NB4 (cell line): ENCODE measurements around the gene ZNF787.
A peak's percentile ranks its signal among the peaks of the same experiment; 100 is the strongest.

ENCODE experiments used
- DNase-seq: peaks from one replicate; pipeline ENCODE4 v3.0.0; 2010; ENCODE audit warnings: low read depth
- H3K4me3 ChIP-seq: one replicate; pipeline ENCODE4 v1.5.1; 2011; ENCODE audit warnings: mild to moderate bottlenecking, low read depth, low read length, moderate library complexity
- CTCF ChIP-seq: IDR thresholded peaks from one replicate; pipeline ENCODE4 v1.5.1; 2012; ENCODE audit warnings: low read depth, low read length
- MAX ChIP-seq: IDR thresholded peaks from 2 replicates; pipeline ENCODE4 v1.6.1; 2011; ENCODE audit warnings: low read depth, low read length
- MYC ChIP-seq: IDR thresholded peaks from 2 replicates; pipeline ENCODE4 v1.6.1; 2011; ENCODE audit warnings: low read depth, low read length
- POLR2A ChIP-seq: IDR thresholded peaks from 2 replicates; pipeline ENCODE4 v1.6.1; 2011; ENCODE audit warnings: mild to moderate bottlenecking; ENCODE audit not compliant: insufficient read length; ENCODE audit errors: extremely low read depth

The ZNF787 gene

DNA sequence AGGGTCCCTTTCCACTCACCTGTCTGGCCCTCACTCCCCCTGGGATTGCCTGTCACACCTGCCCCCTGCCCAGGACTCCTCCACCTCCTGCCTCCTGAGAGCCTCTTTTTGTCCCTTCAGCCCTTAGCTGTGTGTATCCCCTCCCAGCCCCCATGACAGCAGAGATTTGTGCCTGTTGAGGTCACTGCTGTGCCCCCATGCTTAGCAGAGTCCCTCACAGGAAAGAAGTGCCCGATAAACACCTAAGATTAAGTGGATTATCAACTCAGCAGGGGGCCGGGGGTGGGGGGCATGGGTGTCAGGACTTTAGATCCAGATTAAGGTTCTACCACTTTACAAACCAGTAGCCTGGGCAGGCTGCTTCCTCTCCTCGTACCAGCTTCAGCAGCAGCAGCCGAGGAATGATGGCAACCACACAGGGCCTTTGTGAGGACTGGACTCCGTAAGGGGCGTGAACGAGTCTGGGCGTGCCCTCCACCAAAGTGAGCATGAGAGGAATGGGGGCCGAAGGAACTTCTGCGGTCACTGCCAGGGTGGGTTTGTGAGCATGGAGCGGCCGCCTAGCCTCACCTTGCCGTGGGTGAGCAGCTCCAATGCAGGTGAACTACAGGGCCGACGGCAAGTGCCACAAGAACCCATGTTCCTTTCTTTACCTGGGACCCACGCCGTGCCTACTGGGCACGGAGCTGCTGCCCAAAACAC is 36.1 kb downstream of the ZNF787 start:
- TF ChIP-seq MYC (no peak), POLR2A (no peak), MAX (no peak), CTCF (no peak)
- H3K4me3 ChIP-seq, result no peak overlapping the region
- no peak for DNase-seq

DNA sequence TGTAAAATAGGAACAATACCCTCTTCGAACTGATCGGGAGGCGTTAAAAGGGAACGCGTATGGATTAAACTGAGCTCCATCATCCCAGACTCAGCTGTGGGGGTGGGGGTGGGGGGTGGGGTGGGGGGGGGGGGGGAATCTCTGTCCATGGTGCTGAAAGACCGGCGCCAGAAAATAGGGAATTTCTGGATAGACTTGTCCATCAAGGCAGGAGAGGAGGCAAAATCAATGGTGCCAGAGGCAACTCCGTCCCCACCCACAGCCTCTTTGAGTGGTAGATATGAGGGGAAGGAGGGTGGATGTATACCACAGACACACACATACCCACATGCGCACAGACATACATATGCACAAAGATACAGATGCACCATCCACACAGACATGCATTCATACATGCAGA is 37.4 kb downstream of the ZNF787 start:
- TF ChIP-seq MYC (no peak), MAX (no peak), POLR2A (no peak), CTCF (no peak)
- no peak overlapping the region for H3K4me3 ChIP-seq
- no peak for DNase-seq

DNA sequence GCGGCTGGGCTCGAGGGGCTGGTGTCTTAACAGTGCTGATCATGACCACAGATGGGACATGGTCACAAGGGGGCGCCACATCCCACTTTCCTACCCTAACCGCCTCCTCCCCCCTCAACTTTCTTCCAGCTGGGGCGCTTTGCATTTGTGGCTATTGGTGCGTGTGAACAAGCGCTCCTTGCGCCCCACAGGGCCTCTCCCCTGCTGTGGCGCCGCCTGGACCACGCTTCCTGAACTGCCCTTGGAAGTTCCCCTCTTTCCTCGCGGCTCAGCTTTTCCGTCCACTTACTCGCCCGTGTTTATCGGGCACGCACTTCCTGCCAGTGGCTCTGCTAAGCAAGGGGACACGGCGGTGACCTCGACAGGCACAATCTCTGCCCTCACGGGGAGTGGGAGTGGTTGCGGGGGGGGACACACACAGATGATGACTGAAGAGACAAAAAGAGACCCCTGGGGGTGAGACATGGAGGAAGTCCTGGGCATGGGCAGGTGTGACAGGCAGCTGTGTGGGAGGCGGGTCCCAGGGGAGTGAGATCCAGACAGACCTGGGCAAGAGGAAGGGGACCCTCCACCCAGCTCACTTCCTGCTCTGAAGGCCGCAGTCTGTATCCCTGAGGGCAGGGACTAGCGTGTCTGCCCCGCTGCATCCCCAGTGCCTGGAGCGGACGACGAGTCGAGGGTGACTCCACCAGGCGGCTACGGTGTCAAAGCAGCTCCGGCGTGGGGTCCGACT is 40.3 kb downstream of the ZNF787 start:
- TF ChIP-seq MYC, result no peak
- TF ChIP-seq MAX, result 0 out of 2 replicates have a peak, but pooled peaks have one; percentile 9
- TF ChIP-seq CTCF, result peak; percentile 29
- TF ChIP-seq POLR2A, result no peak
- DNase-seq, result peak; percentile 88
- H3K4me3 ChIP-seq, result peak overlapping the region; percentile 3

- no peak overlapping the region for H3K4me3 ChIP-seq
- no peak for DNase-seq
- TF ChIP-seq CTCF, result no peak
- no peak for TF ChIP-seq POLR2A
- no peak for TF ChIP-seq MYC
- no peak for TF ChIP-seq MAX
Observed at GRCh38 chr19:56079609-56080008, 41.5 kb downstream of the ZNF787 start.

DNA sequence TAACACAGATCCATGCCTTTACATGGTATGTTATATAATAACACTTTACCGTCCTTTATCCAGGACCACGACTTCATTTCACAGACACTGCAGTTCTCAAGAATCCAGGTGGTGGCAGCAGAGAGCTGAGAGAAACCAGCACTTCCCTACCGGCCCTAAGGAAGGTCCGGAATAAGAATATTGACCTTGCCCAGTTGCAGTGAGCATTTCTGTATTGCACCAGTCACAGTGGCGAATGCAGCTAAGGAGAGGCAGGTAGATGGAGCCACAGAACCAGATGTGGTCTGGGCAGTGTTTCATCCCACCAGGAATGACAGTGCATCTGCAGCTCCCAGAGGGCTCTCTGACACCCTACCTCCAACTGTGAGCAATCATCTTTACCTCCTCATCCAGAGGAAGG is 44.6 kb downstream of the ZNF787 start:
- peak; percentile 57 for DNase-seq
- H3K4me3 ChIP-seq, result no peak overlapping the region
- peak; percentile 71 for TF ChIP-seq CTCF
- TF ChIP-seq MAX, result no peak
